ENCODE data around the gene RTP5. TPM values are rescaled to one million over a fixed set of nuclear protein-coding genes. Genes with fewer than 3 reads are reported as not detected.

RTP5 gene
- total and polyA plus RNA-seq, 12 donors, result 0.15 TPM; not detected in 11

- Histone ChIP-seq H3K9me3 (no peaks in the 10 kb centered on the region), H3K27ac (peak overlapping the region in 8 of 10 donors; percentile 31 to 88 (median 74)), H3K27me3 (peaks cover 0 to 4% (median 0%) of the 10 kb centered on the region in 7 donors), H3K4me3 (no peak overlapping the region), H3K4me1 (peaks cover 4 to 34% (median 23%) of the 10 kb centered on the region in 9 donors), H3K36me3 (no peaks in the 10 kb centered on the region)
- intact Hi-C loops (cut with DNase I), result no loop called here
- ATAC-seq (peak in 5 of 8 donors; percentile 29 to 76 (median 48)), DNase-seq (peak in 1 of 2 donors; percentile 57)
- WGBS, 2 donors, result 72 to 73% methylated on average over 28 of the region's 28 CpGs
- TF ChIP-seq, protein P1, sequence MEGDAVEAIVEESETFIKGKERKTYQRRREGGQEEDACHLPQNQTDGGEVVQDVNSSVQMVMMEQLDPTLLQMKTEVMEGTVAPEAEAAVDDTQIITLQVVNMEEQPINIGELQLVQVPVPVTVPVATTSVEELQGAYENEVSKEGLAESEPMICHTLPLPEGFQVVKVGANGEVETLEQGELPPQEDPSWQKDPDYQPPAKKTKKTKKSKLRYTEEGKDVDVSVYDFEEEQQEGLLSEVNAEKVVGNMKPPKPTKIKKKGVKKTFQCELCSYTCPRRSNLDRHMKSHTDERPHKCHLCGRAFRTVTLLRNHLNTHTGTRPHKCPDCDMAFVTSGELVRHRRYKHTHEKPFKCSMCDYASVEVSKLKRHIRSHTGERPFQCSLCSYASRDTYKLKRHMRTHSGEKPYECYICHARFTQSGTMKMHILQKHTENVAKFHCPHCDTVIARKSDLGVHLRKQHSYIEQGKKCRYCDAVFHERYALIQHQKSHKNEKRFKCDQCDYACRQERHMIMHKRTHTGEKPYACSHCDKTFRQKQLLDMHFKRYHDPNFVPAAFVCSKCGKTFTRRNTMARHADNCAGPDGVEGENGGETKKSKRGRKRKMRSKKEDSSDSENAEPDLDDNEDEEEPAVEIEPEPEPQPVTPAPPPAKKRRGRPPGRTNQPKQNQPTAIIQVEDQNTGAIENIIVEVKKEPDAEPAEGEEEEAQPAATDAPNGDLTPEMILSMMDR (IDR thresholded peaks at IDR 0.05), result no peak
Measured at GRCh38 chr2:241841181-241842066, 28.1 kb upstream of the RTP5 start.

- H3K9me3 ChIP-seq, result no peaks in the 10 kb centered on the region
- WGBS, 2 donors, result 84 to 87% methylated on average over 11 of the region's 11 CpGs
- peak overlapping the region in 7 of 10 donors; percentile 3 to 88 (median 74) for H3K27ac ChIP-seq
- DNase-seq (no peak), ATAC-seq (no peak)
- TF ChIP-seq, protein P1 (IDR thresholded peaks at IDR 0.05), result no peak
- H3K36me3 ChIP-seq, result no peaks in the 10 kb centered on the region
- no peak overlapping the region for H3K4me3 ChIP-seq
- H3K4me1 ChIP-seq, result peaks cover 4 to 34% (median 23%) of the 10 kb centered on the region in 9 donors
- intact Hi-C loops (cut with DNase I), result no loop called here
- peaks cover 0 to 6% (median 0%) of the 10 kb centered on the region in 7 donors for H3K27me3 ChIP-seq
Measured at GRCh38 chr2:241842067-241842415, 27.5 kb upstream of the RTP5 start.

DNA sequence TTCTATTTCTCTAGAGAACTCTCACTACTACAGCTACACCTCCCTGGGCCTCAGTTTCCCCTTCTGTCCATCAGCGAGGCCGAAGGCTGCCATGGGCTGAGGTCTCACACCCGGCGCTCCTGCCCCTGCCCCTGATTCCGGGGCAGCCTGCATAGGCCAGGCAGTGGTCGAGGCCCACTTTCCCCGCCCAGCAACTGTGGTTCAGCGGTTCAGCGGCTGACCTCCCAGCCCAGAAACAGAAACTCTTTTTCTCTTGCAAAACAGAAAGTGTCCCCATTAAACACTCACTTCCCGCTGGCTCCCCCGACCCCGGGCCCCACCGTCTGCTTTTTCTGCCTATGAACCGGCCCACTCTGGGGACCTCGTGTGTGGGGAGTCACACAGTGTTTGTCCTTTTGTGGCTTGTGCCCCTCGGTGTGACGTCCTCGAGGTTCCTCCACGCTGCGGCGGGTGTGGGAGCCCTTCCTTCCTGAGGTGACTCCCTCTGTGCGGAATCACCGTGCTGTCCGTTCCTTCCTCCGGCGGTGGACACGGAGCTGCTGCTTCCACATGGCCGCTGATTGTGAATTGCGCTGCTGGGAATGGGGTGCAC is 26.8 kb upstream of the RTP5 start:
- DNase-seq, result peak; percentile 49 to 60
- Histone ChIP-seq H3K27me3 (peaks cover 0 to 6% (median 0%) of the 10 kb centered on the region in 7 donors), H3K4me3 (peak overlapping the region in 6 of 10 donors; percentile 4 to 46 (median 36)), H3K9me3 (no peaks in the 10 kb centered on the region), H3K4me1 (peaks cover 4 to 34% (median 23%) of the 10 kb centered on the region in 9 donors), H3K36me3 (no peaks in the 10 kb centered on the region), H3K27ac (peak overlapping the region in 9 of 10 donors; percentile 38 to 88 (median 74))
- 56 to 64% methylated on average over 29 of the region's 29 CpGs for WGBS, 2 donors
- TF ChIP-seq, protein P1 (IDR thresholded peaks at IDR 0.05), result no peak
- peak; percentile 21 to 90 (median 44) for ATAC-seq
- intact Hi-C loops (cut with DNase I), result no loop called here

DNA sequence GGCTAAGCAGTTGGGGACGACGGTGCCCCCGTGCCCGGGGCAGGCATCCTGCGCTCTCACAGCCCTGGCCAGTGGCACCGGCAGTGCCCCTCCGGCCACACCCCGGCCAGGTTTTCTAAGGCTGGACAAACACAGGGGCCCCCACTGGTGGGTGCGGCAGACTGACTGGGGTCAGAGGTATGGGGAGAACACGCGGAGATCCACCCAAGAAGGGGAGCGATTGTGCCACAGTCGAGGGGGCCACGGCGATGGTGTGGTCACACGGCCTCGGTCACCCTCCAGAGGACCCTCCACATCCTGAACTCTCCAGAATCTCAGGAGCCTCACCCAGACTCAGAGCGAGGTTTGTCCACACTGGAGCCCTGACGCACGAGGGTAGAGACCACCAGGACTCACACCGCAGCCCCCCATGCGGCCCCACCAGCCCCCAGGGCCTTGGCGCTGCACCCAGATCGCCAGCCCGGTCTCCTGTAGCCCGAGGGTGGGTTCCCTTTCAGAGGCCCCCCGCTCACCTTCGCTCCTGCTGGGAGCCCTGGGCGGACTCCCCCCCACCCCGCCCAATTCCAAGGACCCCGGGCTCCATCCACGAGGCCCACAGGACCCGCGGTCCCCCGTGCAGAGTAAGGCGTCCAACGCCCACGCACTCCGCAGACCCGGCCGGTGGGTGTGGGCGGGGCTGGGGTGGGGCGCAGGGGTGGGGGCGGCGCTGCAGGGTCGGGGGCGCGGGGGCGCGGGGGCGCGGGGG is 26.0 kb upstream of the RTP5 start:
- Histone ChIP-seq H3K36me3 (no peaks in the 10 kb centered on the region), H3K27ac (peak overlapping the region in 9 of 10 donors; percentile 38 to 88 (median 74)), H3K27me3 (peaks cover 0 to 6% (median 0%) of the 10 kb centered on the region in 7 donors), H3K4me1 (peaks cover 4 to 34% (median 23%) of the 10 kb centered on the region in 9 donors), H3K4me3 (peak overlapping the region in 7 of 10 donors; percentile 12 to 46 (median 38)), H3K9me3 (no peaks in the 10 kb centered on the region)
- WGBS, 2 donors, result 51 to 57% methylated on average over 45 to 52 of the region's 52 CpGs
- intact Hi-C loops (cut with DNase I), result no loop called here
- TF ChIP-seq, protein P1 (IDR thresholded peaks at IDR 0.05), result no peak
- DNase-seq, result peak in 1 of 2 donors; percentile 18
- ATAC-seq, result peak in 5 of 8 donors; percentile 2 to 37 (median 8)

Measured in heart right ventricle (tissue), 16 donors.